Liver (tissue), 3 donors: Measurements from ENCODE around the gene SLAIN2.

Experiments
- ATF3 ChIP-seq: IDR thresholded peaks from 2 replicates; pipeline ENCODE4 v1.6.1; 2016; ENCODE audit warnings: antibody characterized with exemption
- CTCF ChIP-seq: fragments of 150-350 bp; IDR thresholded peaks from 2 replicates; pipeline ENCODE4 v1.5.1; 2017; ENCODE audit warnings: improper control_type of control experiment, low read depth, low read length; ENCODE audit not compliant: missing input control
- EGR1 ChIP-seq, 2 donors: IDR thresholded peaks; 2 replicates each; pipeline ENCODE4 v1.6.1; 2016 to 2018; ENCODE audit warnings: antibody characterized with exemption in 2 of 2, low read depth in 2 of 2
- GABPA ChIP-seq, 2 donors: IDR thresholded peaks in 1 of 2; conservative IDR thresholded peaks in 1 of 2; 2 replicates each; pipeline ENCODE4 v1.6.1; 2016; ENCODE audit warnings: antibody characterized with exemption in 2 of 2, mild to moderate bottlenecking in 1 of 2, moderate library complexity in 1 of 2
- HNF4G ChIP-seq: IDR thresholded peaks from 2 replicates; pipeline ENCODE4 v1.6.1; 2016; ENCODE audit warnings: antibody characterized with exemption
- JUND ChIP-seq, 2 donors: IDR thresholded peaks; 2 replicates each; pipeline ENCODE4 v1.6.1; 2016; ENCODE audit warnings: antibody characterized with exemption in 2 of 2
- MAX ChIP-seq: IDR thresholded peaks from 2 replicates; pipeline ENCODE4 v1.6.1; 2016; ENCODE audit warnings: antibody characterized with exemption
- NR2F2 ChIP-seq: IDR thresholded peaks from 2 replicates; pipeline ENCODE4 v1.6.1; 2016; ENCODE audit warnings: antibody characterized with exemption
- REST ChIP-seq: IDR thresholded peaks from 2 replicates; pipeline ENCODE4 v1.6.1; 2016; ENCODE audit warnings: antibody characterized with exemption, mild to moderate bottlenecking
- SP1 ChIP-seq: IDR thresholded peaks from 2 replicates; pipeline ENCODE4 v1.6.1; 2018; ENCODE audit warnings: antibody characterized with exemption, mild to moderate bottlenecking
- TAF1 ChIP-seq: conservative IDR thresholded peaks from 2 replicates; pipeline ENCODE4 v1.6.1; 2016; ENCODE audit warnings: antibody characterized with exemption, mild to moderate bottlenecking
- YY1 ChIP-seq: IDR thresholded peaks from 2 replicates; pipeline ENCODE4 v1.6.1; 2016; ENCODE audit warnings: antibody characterized with exemption, mild to moderate bottlenecking
- ZBTB33 ChIP-seq: IDR thresholded peaks from 2 replicates; pipeline ENCODE4 v1.6.1; 2016; ENCODE audit warnings: antibody characterized with exemption
- donor health status: healthy.
- donor health status: healthy.

- TF ChIP-seq CTCF (no peak), MAX (no peak), SP1 (no peak), JUND (IDR thresholded peaks at IDR 0.05) (no peak), ATF3 (no peak), GABPA (IDR thresholded peaks at IDR 0.05 in 1 of 2, conservative IDR thresholded peaks at IDR 0.05 in 1 of 2) (no peak), ZBTB33 (no peak), TAF1 (no peak), YY1 (no peak), HNF4G (no peak), EGR1 (IDR thresholded peaks at IDR 0.05; ENCODE audit: low read depth in 2 of 2) (no peak), NR2F2 (no peak), REST (no peak)
These were observed 109.4 kb downstream of the SLAIN2 start for GRCh38 chr4:48450740-48451139.
